HG02852 (cell line): ENCODE measurements around the gene TNKS1BP1.
A peak's percentile ranks its signal among the peaks of the same experiment; 100 is the strongest.

Experiments
- ATAC-seq: cut with Tn5 transposase; IDR thresholded peaks from one replicate; pipeline ENCODE4 v1.9.1; 2021; ENCODE audit warnings: mild to moderate bottlenecking, moderate library complexity; ENCODE audit not compliant: unreplicated experiment

TNKS1BP1 gene

GRCh38 chr11:57335023-57335342, 10.2 kb upstream of the TNKS1BP1 start:
- ATAC-seq, result no peak

GRCh38 chr11:57332694-57333440, 8.1 kb upstream of the TNKS1BP1 start:
- ATAC-seq, result no peak

DNA sequence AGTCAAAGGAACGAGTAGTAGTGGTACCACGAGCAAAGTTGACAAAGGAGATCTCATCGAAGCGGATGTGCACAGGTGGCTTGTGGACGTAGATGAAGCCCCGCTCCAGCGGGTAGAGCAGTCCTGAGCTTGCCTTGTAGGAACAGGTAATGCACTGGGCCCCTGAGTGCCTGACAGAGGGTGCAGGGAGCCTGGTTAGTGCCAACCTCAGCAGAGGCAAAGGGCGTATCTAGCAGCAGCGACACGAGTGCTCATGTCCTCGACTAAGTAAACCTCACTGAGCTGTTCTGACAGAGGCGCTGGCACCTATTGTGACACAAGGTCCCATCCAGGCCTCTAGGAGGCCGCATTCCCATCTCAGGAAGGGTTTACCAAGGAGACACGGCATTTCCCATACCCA, 7.0 kb upstream of the TNKS1BP1 start:
- no peak for ATAC-seq

- no peak for ATAC-seq
Observed at GRCh38 chr11:57330029-57330428, 5.3 kb upstream of the TNKS1BP1 start.

DNA sequence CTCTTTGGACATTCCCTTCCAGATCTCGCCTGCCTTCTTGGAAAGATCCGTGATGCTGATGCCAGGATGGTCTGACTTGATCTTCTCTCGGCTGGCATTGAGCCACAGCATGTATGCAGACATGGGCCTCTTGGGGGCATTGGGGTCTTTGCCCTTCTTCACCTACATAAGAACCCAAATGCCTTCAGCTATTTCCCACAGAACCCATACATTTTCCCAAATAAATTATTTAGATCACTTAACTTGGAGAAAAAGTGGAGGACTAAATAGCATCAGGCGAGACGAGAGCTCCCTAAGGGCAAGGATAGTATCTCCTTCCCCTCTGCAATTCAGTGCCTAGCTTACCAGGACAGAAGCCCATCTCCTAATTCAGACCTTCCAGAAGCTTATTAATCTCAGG, 3.0 kb upstream of the TNKS1BP1 start:
- no peak for ATAC-seq

- peak; percentile 1 for ATAC-seq
Observed at GRCh38 chr11:57325735-57326048, 940 bp upstream of the TNKS1BP1 start.

DNA sequence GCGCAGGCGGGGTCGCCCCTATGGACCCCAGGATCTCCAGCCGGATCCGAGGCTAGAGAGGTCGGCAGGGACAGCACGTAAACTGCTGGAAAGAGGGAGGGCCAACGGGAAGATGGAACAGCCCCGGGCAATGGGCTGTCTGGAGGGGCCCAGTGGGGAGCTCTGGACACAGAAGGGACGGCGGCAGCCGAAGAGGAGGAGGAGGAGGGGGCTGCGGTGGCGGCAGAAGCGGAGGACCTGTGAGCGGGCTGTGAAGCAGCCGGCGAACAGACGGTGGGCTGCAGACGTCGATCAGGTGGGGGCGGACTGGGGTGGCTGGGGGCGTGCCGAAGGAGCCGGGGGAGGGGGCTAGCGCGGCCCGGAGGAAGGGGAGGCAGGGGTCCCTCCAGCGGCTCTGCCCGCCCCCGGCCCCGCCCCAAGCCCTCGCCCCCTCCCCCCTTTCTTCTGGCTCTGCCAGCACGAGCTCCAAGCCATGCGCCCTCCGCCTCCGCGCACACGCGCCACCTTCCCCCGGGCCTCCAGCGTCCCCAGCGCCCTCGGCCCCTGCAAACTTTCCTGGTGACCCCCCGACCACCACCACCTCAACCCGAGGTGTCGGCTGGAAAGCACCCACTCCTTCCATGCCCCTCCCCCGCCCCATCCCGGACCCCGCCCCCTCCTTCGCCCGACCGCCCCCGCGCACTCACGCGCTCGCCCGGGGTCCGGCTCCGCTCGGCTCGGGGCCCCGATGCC, 432 bp downstream of the TNKS1BP1 start:
- ATAC-seq, result no peak

DNA sequence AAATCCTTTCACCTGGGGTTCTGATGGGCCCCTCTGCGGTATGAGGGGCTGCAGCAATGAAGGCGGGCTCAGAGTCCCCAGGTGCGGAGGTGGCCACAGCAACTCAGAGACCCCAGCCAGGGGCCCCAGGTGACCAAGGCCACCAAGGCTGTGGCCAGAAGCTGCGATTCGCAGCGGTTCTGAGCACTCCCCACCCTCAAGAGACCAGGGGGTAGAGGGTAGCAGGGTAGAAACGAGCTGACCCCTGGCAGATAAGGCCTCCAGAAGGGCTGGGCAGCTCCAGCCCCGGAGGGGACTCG, 948 bp downstream of the TNKS1BP1 start:
- no peak for ATAC-seq

GRCh38 chr11:57323167-57323854, 1.4 kb downstream of the TNKS1BP1 start:
- ATAC-seq, result no peak

DNA sequence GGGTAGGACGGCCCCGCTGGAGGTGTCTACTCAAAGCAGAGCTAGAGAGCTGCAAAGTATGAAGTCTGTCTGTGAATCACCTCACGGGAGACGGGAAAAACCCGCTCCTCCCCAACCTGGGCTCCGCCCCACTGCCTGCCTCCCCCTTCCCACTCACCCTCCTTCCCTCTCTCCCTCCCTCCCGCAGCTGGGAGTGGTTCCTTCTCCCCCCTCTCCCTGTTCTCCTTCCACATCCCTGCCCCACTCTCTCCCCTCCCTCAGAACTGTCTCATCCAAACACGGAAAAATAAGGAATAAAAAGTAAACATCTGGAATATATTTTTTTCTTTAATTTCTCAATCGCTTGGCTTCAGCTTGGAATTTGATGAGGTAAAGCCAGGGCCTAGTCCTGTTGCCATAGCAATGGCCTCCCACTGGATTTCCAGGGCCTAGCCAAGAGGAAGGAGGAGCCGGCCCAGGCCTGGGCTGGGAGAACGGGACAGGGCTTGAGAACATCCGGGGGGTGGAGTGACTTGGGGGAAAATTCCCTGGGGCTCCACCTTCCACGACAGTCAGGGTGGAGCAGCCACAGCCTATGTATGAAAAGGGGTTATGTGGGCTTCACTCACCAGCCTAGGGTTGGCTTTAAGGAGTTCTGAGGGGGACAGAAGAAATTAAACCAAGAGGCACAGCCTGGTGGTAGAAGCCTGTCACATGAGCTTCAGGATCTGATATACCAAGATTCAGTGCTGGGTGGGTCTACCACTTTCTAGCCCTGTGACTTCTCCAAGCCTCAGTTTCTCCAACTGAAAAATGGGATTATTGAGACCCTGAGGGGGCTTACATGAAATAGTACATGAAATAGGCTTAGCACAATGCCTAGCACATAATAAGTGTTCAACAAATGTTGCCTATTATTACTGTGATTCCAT, 2.2 kb downstream of the TNKS1BP1 start:
- no peak for ATAC-seq

DNA sequence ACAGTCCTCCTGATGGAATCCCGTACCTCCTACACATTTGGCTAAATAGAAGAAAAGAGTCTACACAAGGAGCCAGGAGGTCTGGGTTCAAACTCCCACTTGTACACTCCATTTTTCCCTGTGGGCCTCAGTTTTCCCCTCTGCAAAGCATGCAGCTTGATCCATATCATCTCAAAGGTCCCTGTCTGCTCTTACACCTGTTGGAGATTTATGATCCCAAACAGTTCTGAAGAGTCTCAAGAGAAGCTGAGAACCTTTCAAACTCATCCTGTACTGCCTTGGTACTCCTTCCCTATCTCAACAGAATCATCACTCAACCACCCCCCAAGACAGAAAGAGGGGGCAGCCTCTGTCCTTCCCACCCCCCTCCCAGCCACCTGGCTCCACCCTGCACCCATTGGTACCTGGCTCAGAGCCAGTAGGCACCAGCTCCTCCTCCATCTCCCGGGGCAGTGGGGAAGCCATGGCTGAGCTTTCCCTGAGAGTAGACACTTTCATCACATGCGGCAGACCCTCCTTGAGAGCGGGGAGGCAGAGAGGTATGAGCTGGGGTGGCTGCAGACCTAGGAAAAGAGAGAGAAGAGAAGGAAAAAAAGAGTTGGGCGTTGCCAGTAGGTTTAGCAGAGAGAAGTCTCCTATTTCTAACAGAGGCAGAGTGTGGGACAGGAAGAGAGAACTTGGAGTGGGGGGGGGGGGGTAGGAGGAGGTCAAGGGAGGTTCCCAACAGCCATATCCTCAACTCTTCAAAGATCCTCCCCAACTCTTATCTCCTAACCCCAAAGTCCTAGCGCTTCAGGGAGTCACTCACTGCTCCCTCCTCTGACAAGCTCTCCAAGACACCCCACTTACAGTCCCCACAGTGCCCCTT, 3.1 kb downstream of the TNKS1BP1 start:
- ATAC-seq, result no peak

- no peak for ATAC-seq
Observed at GRCh38 chr11:57320719-57321387, 3.9 kb downstream of the TNKS1BP1 start.

- no peak for ATAC-seq
Observed at GRCh38 chr11:57320067-57320718, 4.6 kb downstream of the TNKS1BP1 start.

GRCh38 chr11:57318178-57318577, 6.6 kb downstream of the TNKS1BP1 start:
- no peak for ATAC-seq

GRCh38 chr11:57316017-57316416, 8.7 kb downstream of the TNKS1BP1 start:
- no peak for ATAC-seq

DNA sequence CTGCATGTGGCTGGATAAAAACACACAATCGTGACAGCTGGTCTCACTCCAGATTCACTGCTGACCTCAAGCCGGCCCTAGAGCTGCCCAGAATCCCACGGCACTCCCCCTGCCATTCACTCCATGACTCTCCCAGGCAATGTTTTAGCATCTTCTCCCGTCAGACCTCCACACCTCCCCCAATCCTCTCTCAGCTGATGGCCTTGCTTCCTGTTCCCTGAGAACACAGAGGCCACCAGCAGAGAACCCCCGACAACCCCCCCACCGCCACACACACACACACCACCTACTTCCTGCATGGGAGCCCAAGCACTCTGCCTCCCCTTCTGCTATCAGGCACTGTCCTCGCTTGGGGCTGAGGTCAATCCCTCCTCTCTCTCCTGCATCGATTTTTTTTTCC, 9.3 kb downstream of the TNKS1BP1 start:
- no peak for ATAC-seq

- ATAC-seq, result no peak
Observed at GRCh38 chr11:57314221-57314973, 10.4 kb downstream of the TNKS1BP1 start.

DNA sequence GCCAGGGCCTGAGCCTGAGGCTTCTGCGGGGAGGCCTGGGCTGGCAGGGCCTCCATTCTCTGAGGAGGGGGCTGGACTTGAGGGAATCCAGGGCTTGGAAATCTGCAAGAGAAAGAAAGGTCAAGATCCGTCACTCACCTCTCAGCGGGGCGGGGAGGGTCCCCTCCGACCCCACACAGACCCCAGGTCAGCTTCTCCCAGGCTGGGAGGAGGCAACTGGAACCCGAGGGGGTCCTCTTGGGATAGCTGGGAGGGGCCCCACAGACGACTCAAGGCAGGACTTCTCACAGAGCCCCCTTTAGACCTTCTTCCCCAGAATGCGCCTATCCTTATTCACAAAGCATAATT, 11.0 kb downstream of the TNKS1BP1 start:
- no peak for ATAC-seq
